ENCODE results near the gene LHFPL3. TPM values are rescaled to one million over a fixed set of nuclear protein-coding genes. Genes with fewer than 3 reads are reported as not detected.
A peak's percentile ranks its signal among the peaks of the same experiment; 100 is the strongest.
"Not testable (repeated sequence)": the region's sequence is repeated elsewhere in the genome, so short reads cannot be mapped to it uniquely, and the experiment has no call there.

Gene LHFPL3
- total and polyA plus RNA-seq, 7 donors = 0.17 to 0.55 (median 0.36) TPM; not detected in 4

DNA sequence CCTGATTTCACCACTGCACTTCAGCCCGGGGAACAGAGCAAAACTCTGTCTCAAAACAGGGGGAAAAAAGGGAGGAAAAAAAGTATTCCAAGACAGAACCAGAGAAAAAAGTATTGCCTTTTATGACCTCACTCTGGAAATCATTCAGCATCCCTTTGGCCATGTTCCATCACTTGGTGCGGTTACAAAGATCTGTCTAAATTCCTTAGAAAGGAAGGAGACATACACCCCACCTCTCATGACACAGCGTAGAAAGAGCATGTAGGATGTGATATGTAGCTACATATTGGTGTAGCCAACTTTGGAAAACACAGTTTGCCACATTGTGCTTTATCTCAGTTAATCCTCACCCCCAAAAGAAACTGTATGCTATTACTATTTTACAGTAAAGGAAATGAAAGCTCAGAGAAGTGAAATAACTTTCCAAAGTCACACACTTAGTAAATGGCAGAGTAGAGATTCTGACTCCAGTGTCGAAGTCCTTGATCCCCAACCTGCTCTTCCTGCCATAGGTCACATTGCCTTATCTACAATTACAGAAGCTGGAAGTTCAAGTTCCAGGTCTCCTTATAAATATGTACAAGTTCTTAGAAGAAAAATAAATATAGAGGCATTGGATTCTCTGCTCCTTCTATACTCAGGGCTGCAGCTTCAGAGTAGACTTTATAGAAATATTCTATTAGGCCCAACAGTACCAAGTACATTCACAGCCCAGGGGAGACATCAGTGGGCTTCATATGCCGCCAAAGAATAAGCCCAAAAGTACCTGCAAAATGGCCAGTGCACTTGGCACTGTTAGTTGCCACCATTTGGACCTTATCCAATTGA is 594.0 kb downstream of the LHFPL3 start:
- WGBS, 2 donors = 53 to 72% methylated on average over 5 of the region's 5 CpGs
- no peaks in the 10 kb centered on the region for H3K36me3 ChIP-seq
- DNase-seq = no peak
- intact Hi-C loops (cut with DNase I) = no loop called here
- H3K27me3 ChIP-seq = no peaks in the 10 kb centered on the region
- peak overlapping the region in 1 of 4 donors; percentile 44 for H3K27ac ChIP-seq
- TF ChIP-seq, protein P1, sequence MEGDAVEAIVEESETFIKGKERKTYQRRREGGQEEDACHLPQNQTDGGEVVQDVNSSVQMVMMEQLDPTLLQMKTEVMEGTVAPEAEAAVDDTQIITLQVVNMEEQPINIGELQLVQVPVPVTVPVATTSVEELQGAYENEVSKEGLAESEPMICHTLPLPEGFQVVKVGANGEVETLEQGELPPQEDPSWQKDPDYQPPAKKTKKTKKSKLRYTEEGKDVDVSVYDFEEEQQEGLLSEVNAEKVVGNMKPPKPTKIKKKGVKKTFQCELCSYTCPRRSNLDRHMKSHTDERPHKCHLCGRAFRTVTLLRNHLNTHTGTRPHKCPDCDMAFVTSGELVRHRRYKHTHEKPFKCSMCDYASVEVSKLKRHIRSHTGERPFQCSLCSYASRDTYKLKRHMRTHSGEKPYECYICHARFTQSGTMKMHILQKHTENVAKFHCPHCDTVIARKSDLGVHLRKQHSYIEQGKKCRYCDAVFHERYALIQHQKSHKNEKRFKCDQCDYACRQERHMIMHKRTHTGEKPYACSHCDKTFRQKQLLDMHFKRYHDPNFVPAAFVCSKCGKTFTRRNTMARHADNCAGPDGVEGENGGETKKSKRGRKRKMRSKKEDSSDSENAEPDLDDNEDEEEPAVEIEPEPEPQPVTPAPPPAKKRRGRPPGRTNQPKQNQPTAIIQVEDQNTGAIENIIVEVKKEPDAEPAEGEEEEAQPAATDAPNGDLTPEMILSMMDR (IDR thresholded peaks at IDR 0.05) = no peak
- TF ChIP-seq EP300 (IDR thresholded peaks at IDR 0.05) = no peak
- no peak for TF ChIP-seq POLR2AphosphoS5 (IDR thresholded peaks at IDR 0.05)
- TF ChIP-seq POLR2A (IDR thresholded peaks at IDR 0.05) = no peak
- no peak overlapping the region for H3K4me3 ChIP-seq
- no peaks in the 10 kb centered on the region for H3K9me3 ChIP-seq
- peaks cover 0 to 12% (median 5%) of the 10 kb centered on the region in 4 donors for H3K4me1 ChIP-seq

DNA sequence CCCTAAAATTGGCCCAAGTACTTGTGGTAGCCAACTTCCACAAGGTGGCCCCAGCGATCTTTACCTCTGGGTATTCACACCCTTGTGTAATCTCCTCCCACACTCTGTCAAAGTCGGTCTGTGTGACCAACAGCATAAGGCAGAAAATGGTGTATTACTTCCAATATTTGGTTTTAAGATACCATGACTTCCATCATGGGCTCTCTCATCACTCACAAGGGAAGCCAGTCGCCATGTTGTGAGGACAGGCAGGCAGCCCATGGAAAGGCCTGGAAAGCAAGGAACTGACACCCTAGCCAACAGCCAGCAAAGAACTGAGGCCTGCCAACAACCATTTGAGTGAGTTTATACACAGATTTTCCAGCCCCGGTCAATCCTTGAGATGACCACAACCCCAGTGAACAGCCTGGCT is 594.6 kb downstream of the LHFPL3 start:
- 4 to 20% methylated on average over 4 of the region's 4 CpGs for WGBS, 2 donors

DNA sequence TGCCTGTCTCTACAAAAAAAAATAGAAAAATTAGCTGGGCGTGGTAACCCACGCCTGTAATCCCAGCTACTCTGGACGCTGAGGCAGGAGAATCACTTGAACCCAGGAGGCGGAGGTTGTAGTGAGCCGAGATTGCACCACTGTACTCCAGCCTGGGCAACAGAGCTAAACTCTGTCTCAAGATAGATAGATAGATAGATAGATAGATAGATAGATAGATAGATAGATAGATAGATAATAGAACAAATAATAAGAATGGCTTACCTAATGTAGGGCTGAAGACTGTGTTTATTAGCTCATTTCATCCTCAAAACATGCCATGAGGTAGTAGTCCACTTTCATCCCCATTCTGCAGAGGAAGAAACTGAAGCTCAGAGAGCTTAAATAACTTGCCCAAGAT is 597.8 kb downstream of the LHFPL3 start:
- WGBS, 2 donors = 47 to 80% methylated on average over 5 of the region's 5 CpGs
- H3K9me3 ChIP-seq; intact Hi-C loops (cut with DNase I): not testable (repeated sequence)

More for the DNA sequence above, 594.6 kb downstream of the LHFPL3 start:
- TF ChIP-seq EP300 (IDR thresholded peaks at IDR 0.05) = no peak
- TF ChIP-seq, protein P1 (IDR thresholded peaks at IDR 0.05) = peak; percentile 45 to 59 (median 48)
- TF ChIP-seq POLR2AphosphoS5 (IDR thresholded peaks at IDR 0.05) = peak in 3 of 4 donors; percentile 10 to 38 (median 36)
- no peak for TF ChIP-seq POLR2A (IDR thresholded peaks at IDR 0.05)
- H3K4me1 ChIP-seq = peaks cover 0 to 12% (median 5%) of the 10 kb centered on the region in 4 donors
- intact Hi-C loops (cut with DNase I) = no loop called here
- H3K36me3 ChIP-seq = no peaks in the 10 kb centered on the region
- no peaks in the 10 kb centered on the region for H3K9me3 ChIP-seq
- DNase-seq = peak; percentile 87
- no peak overlapping the region for H3K4me3 ChIP-seq
- H3K27ac ChIP-seq = peak overlapping the region in 3 of 4 donors; percentile 27 to 44 (median 41)
- H3K27me3 ChIP-seq = no peaks in the 10 kb centered on the region

DNA sequence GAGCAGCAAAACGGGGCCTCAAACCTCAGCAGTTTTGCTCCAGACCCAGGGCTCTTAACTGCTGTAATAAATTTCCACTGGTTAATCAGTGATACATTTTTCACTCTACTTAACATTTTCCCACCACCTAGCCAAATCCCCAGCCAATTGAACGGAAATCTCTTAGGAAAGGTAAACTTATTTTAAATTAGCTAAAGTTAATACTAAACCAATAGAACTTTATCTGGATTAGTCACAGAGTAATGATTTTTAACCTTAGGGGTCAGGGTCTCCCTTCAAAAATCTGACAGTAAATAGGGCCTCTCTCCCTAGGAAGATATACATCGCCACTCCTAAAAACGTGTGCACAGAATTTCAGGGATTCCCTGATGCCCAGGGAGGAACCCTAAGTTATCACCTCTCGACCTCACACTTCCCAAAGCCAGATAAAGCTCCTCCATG is 598.2 kb downstream of the LHFPL3 start:
- intact Hi-C loops (cut with DNase I) = no loop called here
- no peak overlapping the region for H3K27ac ChIP-seq
- TF ChIP-seq, protein P1 (IDR thresholded peaks at IDR 0.05) = no peak
- no peak for TF ChIP-seq POLR2AphosphoS5 (IDR thresholded peaks at IDR 0.05)
- TF ChIP-seq EP300 (IDR thresholded peaks at IDR 0.05) = no peak
- TF ChIP-seq POLR2A (IDR thresholded peaks at IDR 0.05) = no peak

More for the DNA sequence above, 597.8 kb downstream of the LHFPL3 start:
- not testable (repeated sequence) for H3K27ac ChIP-seq, DNase-seq, H3K4me3 ChIP-seq, H3K27me3 ChIP-seq, H3K36me3 ChIP-seq
- H3K4me1 ChIP-seq = peaks cover 0 to 12% (median 5%) of the 10 kb centered on the region in 4 donors

DNA sequence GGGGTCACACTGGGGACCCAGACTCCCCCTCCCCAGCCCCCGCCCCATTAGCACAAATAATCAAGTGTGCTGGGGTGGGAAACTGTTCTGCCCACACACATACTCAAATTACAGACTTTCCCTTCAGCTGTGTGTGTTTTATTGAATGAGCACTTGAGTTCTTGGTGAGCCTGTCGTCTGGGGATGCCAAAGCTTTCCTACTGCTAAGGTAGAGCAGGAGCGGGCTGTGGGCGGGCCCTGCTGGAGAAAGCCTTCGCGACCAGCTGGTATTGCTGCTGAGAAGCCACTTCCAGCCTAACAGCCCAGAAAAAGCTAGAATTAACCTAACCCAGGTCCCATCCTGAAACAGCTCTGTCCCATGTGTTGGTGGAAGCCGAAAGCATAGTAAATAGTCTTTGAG is 598.7 kb downstream of the LHFPL3 start:
- Histone ChIP-seq H3K27ac (no peak overlapping the region), H3K4me3 (no peak overlapping the region), H3K9me3 (no peaks in the 10 kb centered on the region), H3K36me3 (no peaks in the 10 kb centered on the region), H3K4me1 (peaks cover 0 to 12% (median 4%) of the 10 kb centered on the region in 4 donors), H3K27me3 (no peaks in the 10 kb centered on the region)
- TF ChIP-seq POLR2AphosphoS5 (IDR thresholded peaks at IDR 0.05) = no peak
- TF ChIP-seq EP300 (IDR thresholded peaks at IDR 0.05) = no peak
- TF ChIP-seq, protein P1 (IDR thresholded peaks at IDR 0.05) = no peak
- TF ChIP-seq POLR2A (IDR thresholded peaks at IDR 0.05) = no peak
- intact Hi-C loops (cut with DNase I) = no loop called here
- DNase-seq = no peak
- 47 to 66% methylated on average over 7 of the region's 7 CpGs for WGBS, 2 donors

More for the DNA sequence above, 598.2 kb downstream of the LHFPL3 start:
- no peak overlapping the region for H3K4me3 ChIP-seq
- no peaks in the 10 kb centered on the region for H3K36me3 ChIP-seq
- peaks cover 0 to 12% (median 5%) of the 10 kb centered on the region in 4 donors for H3K4me1 ChIP-seq
- no peaks in the 10 kb centered on the region for H3K27me3 ChIP-seq
- no peaks in the 10 kb centered on the region for H3K9me3 ChIP-seq
- 40 to 74% methylated on average over 5 of the region's 5 CpGs for WGBS, 2 donors
- DNase-seq = no peak
